Activated CD8-positive, alpha-beta memory T cell treated with anti-CD3 and anti-CD28 coated beads for 48 hours (primary cell): ENCODE data around the gene KRTAP2-3.
"Not testable (repeated sequence)": the region's sequence is repeated elsewhere in the genome, so short reads cannot be mapped to it uniquely, and the experiment has no call there.

Source experiments
- DNase-seq, 3 experiments: peaks; one replicate each; pipeline ENCODE4 v3.0.0-alpha.2; 2020; ENCODE audit warnings: low read depth in 2 of 3, low spot score in 2 of 3

The KRTAP2-3 gene

GRCh38 chr17:41037853-41038350 lies 22.0 kb downstream of the KRTAP2-3 start:
- DNase-seq, result no peak

DNA sequence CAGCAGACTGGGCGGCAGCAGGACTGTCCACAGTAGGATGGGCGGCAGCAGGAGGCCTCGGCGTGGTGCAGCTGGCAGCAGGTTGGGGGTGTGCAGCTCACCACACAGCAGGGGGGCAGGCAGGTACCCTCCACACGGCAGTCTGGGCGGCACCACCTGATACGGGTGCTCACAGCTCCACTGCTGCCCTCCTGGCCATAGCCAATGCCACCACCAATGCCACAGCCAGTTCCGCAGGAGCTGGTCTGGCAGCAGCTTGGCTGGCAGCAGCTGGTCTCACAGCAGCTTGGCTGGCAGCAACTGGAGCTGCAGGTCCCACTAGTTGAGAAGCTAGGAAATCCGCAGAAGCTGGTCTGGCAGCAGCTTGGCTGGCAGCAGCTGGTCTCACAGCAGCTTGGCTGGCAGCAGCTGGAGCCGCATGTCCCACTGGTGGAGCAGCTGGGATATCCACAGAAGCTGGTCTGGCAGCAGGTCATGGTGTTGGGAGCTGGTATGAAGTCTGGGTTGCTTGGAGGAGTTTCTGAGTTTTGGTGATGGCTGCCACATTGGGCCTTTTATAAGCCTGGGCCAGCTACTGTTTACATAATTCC lies 25.5 kb downstream of the KRTAP2-3 start, which contains the start of gene KRTAP1-3:
Gene KRTAP1-3 (minus strand): TSS at position 529 of the 590 bp plus-strand sequence. CDS start 53 bp downstream, at position 476.
- DNase-seq, result not testable (repeated sequence)

GRCh38 chr17:41029633-41030245 lies 30.2 kb downstream of the KRTAP2-3 start, which contains the start of gene KRTAP1-4:
KRTAP1-4 (minus strand) TSS chr17:41030195; CDS start chr17:41030078, 117 bp downstream.
- no peak for DNase-seq

DNA sequence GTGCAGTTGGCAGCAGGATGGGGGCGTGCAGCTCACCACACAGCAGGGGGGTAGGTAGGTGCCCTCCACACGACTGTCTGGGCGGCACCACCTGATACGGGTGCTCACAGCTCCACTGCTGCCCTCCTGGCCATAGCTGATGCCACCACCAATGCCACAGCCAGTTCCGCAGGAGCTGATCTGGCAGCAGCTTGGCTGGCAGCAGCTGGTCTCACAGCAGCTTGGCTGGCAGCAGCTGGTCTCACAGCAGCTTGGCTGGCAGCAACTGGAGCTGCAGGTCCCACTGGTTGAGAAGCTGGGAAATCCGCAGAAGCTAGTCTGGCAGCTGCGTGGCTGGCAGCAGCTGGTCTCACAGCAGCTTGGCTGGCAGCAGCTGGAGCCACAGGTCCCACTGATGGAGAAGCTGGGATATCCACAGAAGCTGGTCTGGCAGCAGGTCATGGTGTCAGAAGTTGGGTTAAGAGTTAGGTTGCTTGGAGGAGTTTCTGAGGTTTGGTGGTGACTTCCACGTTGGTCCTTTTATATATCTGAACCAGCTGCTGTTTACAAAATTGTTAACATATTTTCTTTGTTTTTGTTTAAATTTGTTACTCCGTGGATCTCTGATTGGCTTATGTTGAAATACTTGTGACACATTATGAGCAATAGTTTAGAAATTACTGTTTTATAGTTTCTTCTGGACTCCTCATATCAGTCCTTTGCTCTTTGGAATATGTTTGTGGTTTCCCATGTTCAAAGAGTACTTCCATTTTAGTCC lies 33.0 kb downstream of the KRTAP2-3 start, which contains the start of gene KRTAP1-5:
Gene KRTAP1-5 (minus strand): TSS at position 494 of the 757 bp plus-strand sequence. CDS start 53 bp downstream, at position 441.
- no peak for DNase-seq

DNA sequence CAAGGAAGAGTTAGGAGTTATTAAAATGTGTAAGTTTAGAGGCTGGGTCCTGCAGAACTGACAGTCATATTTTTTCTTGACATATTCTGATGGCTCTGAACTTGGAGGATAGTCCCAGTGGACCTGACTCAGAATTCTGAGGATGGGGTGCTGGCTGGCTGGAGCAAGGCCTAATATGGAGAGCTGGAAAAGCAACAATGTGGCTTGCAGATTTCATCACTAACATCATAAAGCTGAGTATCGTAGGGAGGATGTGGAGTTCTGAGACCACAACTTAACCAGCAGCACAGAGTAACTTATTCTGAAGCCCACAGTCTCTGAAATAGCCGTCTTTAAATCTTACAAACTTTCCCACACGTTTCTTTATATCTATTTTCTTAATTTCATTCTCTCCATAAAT lies 35.2 kb downstream of the KRTAP2-3 start:
- no peak for DNase-seq

GRCh38 chr17:41020336-41020735 lies 39.6 kb downstream of the KRTAP2-3 start:
- DNase-seq, result no peak

GRCh38 chr17:41019415-41019814 lies 40.5 kb downstream of the KRTAP2-3 start:
- no peak for DNase-seq

DNA sequence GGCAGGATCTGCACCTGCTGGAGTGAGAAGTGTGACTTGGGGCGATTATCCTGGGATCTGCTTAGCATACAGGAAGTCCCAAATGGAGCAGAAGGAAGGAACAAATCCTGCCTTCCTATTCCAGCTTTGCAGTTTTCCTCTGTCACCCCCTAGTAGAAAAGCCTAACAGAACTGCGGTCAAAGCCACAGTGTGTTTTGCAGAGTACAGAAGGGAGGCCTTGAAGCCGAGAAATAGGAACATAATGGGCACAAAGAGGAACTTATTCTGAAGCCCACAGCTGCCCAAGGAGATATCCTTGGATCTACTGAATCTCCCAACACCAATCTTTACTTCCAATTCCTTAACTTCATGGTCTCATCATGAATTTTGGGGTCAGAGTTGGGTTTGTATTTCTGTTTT lies 41.4 kb downstream of the KRTAP2-3 start:
- DNase-seq, result no peak

- DNase-seq, result no peak
These were observed 43.2 kb downstream of the KRTAP2-3 start for GRCh38 chr17:41016578-41017215.

DNA sequence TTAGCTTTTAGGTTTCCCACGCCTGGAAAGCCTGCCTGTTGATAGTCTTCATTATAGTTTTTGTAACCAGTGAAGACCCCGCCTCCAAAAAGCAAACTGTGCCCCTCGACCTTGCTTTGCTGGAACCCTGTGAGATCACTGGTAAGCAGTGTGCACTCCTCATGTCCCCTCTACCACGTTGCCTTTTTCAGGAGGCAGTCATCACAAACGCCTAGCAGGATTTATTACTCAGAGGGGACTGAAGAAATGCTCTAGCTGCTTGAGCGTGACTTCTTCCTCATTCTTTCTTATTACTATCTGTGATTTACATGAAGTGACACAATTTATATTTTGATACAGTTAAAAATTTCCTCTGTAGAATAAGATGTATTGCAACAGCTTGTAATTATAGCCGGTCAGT lies 44.5 kb downstream of the KRTAP2-3 start:
- no peak for DNase-seq

DNA sequence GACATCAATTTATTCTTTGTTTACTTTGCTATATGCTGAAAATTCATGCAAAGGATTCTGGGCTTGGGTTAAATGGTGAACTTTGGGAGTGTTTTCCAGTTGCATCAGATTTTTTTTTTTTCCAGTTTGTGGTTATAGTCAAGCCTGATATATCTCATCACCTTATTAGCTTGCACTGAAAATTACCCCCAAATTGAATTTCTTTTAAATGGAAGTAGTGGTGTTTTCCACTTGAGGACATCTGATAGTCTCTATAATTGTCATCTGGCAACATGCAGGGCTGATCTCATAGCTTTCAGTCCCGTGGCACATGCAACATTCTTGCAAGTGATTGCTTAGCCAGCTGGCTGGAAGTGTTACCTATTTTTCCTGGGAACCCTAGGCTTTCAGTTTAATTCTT lies 46.3 kb downstream of the KRTAP2-3 start:
- DNase-seq, result no peak

GRCh38 chr17:41013181-41013580 lies 46.7 kb downstream of the KRTAP2-3 start:
- DNase-seq, result no peak

DNA sequence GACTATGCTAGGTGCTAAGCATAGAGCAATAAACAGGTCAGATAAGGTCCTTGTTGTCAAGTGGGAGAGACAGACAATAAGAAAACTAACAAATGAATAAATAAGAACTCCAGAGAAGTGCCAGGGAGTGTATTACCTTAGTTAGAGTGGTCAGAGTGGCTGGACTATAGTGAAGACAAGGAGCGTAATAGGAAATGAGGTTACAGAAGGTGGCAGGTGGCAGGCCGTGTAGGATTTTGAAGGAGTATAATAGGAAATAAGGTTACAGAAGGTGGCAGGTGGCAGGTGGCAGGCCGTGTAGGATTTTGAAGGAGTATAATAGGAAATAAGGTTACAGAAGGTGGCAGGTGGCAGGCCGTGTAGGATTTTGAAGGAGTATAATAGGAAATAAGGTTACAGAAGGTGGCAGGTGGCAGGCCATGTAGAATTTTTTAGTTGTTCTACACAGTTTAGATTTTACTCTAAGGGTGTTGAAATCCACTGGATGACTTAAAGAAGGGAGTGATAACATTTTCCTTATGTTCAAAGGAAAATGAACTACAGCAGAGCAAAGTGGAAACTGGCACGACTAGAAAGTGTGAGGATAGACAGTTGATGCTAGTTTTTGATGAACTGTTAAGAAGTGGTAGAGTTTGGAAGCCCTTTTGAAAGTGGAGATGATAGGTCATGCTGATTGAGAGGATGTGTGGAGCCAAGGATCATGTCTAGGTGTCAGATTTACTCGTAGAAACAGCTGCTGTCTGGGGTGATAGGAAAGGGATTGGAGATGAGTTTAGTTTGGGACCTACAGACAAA lies 47.4 kb downstream of the KRTAP2-3 start:
- DNase-seq, result no peak

DNA sequence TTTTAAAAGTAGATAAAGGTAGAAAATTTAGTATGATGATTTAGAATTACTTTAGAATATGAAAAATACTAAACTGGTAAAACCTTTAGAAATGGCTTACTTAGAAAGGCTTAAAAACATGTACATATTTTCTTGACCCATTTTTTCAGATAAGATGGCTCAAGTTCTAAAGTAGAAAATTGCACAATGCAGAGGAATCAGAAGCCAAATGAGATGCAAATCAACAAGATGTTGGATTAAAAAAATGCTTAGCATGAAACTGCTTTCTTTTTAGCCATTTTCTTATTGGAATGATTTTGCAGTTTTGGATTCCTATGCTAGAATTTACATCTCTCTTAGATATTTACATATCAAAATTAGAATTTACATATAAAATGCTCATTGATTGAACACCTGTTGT lies 49.5 kb downstream of the KRTAP2-3 start:
- DNase-seq, result no peak

DNA sequence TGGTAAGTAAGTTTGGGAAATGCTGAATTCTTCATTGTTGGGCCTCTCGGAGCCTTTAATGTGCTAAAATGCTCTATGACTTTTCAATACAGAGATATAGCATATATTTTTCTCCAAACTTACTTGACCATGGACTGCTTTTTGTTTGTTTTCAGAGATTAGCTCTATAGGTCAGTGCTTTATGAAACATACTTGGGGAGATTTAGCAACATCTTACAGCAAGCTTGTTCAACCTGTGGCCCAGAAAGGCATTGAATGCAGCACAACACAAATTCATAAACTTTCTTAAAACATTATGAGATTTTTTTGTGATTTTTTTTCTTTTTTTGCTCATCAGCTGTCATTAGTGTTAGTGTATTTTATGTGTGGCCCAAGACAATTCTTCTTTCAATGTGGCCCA lies 50.0 kb downstream of the KRTAP2-3 start:
- no peak for DNase-seq

DNA sequence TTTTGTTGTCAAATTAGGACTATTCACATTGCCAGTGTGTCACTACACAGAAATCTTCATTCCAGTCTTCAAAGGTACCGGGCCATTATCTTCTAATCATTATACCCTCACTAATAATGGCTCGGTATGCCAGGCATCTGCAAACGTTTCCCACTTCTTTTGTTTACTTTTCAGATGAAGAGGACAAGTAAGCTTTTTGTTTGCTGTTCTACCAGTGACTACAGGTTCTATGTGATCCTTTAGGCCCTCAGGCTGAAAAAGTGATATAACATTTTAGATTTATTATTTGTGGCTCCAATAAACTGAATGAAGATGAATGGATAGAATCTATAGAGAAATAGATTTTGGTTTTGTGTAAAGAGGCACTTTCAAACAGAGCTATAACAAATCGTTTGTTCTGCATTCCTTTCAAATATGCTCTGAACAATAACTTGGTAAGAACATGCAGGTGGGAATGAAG lies 50.6 kb downstream of the KRTAP2-3 start:
- no peak for DNase-seq
